GM12872 (cell line): ENCODE measurements around the gene HYDIN.

Experiments
- CTCF ChIP-seq: IDR thresholded peaks from 3 replicates; pipeline ENCODE4 v1.5.1; 2011; ENCODE audit warnings: low read depth, mild to moderate bottlenecking, low read length, moderate library complexity; ENCODE audit not compliant: insufficient read depth

The HYDIN gene

GRCh38 chr16:70758786-70759185, 471.7 kb downstream of the HYDIN start:
- no peak for TF ChIP-seq CTCF
